GM21447 (cell line): ENCODE data around the gene TNFRSF17.
"Not testable (repeated sequence)": the region's sequence is repeated elsewhere in the genome, so short reads cannot be mapped to it uniquely, and the experiment has no call there.

Source experiments
- ATAC-seq: cut with Tn5 transposase; IDR thresholded peaks from one replicate; pipeline ENCODE4 v1.9.1; 2021; ENCODE audit not compliant: unreplicated experiment

Gene TNFRSF17

DNA sequence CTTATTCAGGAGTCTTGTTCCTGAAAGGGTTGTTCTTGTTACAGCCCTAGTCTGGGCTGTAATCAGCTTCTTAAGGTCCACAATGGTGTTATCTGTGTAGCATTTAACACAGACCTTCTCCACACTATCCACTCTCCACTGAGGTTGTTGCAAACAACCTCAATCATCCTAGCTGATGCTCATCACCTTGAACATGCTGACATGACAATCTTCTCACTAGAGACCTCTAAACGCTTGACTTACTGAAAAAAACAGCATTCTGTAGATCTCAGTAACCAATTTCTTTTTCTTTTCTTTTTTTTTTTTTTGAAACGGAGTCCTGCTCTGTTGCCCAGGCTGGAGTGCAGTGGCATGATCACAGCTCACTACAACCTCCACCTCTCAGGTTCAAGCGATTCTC lies 3.6 kb downstream of the TNFRSF17 start:
- ATAC-seq: no peak

DNA sequence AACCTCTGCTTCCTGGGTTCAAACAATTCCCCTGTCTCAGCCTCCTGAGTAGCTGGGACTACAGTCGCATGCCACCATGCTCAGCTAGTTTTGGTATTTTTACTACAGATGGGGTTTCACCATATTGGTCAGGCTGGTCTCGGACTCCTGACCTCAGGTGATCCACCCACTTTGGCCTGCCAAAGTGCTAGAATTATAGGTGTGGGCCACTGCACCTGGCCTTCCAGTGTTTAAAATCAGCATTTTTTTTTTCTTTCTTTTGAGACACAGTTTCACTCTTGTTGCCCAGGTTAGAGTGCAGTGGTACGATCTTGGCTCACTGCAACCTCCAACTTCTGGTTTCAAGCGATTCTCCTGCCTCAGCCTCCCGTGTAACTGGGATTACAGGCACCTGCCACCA lies 5.3 kb downstream of the TNFRSF17 start:
- ATAC-seq: not testable (repeated sequence)

DNA sequence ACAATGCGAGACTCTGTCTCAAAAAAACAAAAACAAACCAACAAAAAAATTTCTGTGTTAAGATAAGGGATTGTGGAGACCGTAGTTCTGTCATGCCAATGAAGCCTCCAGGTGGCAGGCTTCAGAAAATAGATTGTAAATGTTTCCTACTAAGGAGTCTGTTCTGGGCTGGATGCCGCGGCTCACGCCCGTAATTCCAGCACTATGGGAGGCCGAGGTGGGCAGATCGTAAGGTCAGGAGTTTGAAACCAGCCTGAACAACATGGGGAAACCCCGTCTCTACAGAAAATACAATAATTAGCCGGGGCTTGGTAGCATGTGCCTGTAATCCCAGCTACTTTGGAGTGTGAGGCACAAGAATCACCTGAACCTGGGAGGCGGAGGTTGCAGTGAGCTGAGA lies 7.1 kb downstream of the TNFRSF17 start:
- no peak for ATAC-seq

DNA sequence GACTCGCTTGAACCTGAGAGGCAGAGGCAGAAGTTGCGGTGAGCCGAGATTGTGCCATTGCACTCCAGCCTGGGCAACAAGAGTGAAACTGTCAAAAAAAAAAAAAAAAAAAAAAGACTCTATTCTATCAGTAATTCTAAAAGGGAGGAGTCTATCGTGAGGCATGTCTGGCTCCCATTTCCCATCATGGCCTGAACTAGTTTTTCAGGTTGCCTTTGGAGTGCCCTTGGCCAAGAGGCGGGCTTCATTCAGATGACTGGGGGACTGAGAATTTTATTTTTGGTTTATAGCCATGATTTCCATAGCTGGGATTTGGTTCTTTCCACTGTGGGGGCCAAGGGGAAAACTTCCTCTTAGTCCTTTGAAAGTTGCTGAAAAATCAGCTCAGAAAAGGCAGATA lies 8.1 kb downstream of the TNFRSF17 start:
- no peak for ATAC-seq

DNA sequence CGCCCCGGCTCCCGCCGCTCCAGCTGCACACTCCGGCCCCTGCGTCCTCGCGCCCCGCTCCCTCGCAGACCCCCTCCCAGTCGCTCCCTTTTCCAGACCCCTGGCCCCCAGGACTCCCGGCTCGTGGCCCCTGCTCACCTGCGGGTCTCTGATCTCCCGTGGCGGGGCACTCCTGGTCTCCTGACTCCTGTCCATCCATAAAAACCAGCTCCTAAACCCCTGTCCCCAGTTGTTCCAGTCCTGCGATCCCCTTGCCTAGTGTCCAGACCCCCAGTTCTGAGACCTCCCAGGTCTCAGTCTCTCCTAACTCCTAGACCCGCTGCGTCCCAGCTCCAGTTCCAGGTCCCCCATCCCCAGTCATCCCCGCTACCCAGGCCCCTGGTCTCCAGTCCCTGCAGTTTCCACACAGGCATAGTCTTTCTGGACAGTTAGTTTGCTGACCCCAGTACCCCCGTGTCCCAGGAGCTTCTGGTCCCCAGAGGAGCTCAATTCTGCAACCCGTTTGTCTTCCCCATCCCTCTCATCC lies 11.9 kb downstream of the TNFRSF17 start:
- ATAC-seq: no peak

DNA sequence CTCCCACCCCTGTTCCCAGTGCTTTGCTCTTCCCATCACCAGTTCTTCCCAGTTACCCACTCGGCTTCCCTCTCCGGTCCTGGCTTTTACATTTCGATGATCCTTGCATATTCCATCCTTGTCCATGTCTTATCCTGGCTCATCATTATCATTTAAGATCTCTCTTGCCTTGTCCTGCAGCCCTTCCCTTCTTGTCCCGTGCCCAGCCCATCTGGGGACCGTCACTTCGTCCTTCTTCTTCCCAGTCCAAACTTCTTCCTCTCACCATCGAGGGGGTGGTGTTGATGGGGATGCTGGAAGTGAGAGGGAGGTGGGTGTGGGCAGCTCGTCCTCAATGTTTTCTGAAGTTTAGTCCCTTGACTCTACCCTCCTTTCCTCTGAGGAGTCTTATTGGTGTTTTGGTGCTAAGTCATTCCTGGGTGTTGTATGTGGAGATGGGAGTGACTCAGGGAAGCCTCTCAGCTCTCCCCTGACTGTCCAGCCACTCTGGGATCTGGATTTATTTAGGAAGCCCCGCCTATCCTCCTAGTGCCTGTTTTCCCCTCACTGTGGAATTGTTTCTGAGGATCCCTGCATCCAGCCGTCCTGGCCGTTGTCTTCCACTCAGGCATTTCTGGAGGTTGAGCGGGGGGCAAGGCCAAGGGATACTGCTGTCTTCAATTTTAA lies 12.5 kb downstream of the TNFRSF17 start:
- ATAC-seq: no peak

DNA sequence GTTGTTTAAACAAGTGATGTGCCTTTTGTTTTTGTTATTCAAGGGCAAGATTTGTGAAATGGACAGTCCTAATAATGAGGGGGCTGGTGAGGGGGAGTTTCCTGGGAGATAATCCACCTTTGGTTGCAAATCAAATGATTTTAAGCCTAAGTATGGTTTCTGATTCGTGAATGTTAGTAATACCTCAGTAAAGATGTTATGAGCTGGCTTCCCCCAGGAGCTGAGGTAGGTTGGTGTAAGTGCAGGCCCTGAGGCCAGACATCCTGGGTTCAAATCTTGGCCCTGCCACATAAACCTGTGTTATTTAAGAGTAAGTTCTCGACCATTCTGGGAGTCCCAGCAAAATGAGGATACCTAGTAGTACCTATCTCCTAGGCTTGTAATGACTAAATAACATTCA lies 13.1 kb downstream of the TNFRSF17 start:
- ATAC-seq: no peak

DNA sequence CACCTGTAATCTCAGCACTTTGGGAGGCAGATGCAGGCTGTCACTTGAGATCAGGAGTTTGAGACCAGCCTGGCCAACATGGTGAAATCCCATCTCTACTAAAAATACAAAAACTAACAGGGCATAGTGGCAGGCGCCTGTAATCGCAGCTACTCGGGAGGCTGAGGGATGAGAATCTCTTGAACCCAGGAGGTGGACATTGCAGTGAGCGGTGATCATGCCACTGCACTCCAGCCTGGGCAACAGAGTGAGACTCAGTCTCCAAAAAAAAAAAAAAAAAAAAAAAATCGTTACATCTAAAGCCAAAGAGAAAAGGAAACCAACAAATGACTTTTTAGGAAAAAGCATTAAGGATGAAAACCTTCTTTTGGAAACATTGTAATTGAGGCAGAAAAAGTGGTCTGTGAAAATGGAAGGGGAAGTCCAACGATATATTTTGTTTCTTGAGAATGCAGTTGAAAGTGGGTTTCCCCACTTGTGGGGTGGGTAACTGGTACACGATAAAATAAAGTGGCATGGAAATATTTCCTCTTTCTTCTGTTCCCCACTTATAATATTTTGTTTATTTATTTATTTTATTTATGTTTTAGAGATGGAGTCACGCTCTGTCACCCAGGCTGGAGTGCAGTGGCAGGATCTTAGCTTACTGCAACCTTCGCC lies 14.1 kb downstream of the TNFRSF17 start:
- no peak for ATAC-seq

DNA sequence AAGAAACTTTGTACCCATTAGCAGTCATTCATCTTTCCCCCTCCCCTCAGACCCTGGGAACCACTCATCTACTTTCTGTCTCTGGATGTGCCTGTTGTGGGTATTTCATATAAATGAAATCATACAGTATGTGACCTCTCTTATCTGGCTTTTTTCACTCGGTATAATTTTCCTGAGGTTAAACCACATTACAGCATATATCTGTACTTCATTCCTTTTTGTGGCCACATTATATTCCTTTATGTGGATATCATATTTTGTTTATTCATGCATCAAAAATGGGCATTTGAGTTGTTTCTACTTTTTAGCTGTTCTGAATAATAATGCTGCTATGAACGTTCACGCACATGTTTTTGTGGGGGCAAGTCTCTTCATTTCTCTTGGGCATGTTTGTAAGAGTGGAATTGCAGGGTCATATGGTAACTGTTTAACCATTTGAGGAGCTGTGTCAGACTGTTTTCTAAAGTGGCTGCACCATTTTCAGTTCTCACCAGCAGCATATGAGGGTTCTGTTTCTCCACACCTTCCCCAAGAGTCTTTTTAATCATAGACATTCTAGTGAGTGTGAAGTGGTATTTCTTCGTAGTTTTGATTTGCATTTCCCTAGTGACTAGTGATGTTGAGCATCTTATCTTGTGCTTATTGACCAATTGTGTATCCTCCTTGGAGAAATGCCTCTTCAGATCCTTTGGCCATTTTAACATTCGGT lies 15.3 kb downstream of the TNFRSF17 start:
- ATAC-seq: no peak

DNA sequence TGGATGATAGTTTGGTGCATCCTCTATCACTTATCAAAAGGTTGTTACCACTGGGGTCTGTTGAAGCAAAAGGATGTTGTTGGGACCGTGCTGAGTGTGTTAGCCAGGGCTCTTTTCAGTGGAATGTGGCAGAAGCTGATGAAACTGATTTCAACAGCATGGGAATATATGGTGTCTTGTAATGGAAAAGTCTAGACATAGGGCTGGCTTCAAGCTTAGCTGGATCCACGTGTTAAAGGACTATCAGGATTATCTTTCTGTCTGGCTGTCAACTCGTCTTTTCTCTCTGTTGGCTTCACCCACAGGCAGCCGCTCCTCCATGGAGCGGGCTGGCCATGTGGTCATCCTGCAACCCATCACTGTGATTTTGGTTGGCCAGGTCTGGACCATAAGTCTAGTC lies 20.2 kb downstream of the TNFRSF17 start:
- no peak for ATAC-seq

DNA sequence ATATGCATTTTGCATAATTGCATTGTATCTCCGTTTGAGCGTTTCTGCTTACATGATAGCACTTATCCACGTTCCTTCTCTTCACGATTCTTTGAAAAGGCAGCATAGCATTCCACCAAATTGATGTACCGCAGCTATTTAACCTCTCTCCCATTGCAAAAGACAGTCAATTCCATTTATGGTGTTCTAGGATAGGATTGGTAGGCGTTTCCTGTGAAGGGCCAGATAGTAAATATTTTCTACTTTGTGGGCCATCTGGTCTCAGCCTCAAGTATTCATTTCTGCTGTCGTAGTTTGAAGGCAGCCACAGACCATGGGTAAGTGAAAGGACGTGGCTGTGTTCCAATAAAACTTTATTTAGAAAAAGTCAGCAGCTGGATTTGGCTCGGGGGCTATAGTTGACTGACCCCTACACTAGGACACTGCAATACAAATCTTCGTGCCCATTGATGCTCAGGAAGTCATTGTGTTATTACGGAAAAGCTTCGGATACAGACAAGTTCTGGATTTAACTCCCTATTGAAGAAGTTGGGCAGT lies 21.6 kb downstream of the TNFRSF17 start:
- no peak for ATAC-seq

DNA sequence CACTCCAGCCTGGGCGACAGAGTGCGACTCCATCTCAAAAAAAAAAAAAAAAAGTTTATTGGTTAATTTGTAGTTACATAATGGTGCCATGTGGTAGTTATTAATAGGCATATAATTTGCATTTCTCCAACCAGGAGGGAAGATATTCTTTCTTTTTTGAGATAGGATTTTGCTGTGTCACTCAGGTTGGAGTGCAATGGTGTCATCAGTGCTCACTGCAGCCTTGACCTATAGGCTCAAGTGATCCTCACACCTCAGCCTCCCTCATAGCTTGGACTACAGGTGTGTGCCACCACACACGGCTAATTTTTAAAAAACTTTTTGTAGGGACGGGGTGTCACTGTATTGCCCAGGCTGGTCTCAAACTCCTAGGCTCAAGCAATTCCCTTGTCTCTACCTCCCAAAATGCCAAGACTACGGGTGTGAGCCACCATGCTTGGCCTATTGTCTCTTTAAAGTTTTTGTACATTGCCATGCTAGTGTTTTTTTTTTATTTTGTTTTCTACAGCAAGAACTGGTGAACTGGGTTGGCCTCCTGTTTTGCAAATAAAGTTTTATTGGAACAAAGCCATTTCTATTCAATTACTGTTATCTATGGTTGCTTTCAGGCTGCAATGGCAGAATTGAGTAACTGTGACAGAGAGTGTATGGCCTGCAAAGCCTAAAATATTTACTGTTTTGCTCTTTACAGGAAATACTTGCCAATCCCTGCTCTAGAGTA lies 23.4 kb downstream of the TNFRSF17 start:
- no peak for ATAC-seq

DNA sequence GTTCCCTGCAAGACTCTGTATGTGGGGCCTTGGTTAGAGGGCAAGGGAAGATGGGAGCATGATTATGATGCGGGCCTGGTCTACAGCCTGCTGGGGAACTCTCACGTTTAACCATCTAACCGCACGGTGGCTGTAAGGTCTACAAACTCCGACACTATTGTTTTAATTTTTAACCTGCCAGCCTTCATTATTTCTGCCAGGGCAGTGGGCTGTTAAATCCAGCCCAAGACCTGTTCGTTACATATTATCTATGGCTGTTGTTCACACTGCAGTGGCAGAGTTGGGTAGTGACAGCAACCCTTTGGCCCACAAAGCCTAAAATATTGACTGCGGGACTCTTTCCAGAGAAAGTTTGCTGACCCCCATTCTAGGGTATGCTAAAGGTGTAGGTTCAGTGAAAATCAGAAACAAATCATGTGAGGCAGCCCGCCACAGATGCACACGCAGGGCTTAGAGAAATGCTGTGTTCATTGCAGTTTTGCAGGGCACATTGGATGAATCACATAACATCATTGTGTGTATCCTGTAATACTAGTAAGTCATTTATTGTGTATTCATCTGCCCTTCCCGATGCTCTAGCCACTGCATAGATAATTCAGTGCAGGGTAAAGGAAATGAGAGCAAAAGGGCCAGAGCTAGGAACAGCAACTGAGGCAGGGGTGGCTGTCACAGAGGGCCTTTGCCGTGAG lies 25.8 kb downstream of the TNFRSF17 start:
- ATAC-seq: peak; percentile 44

DNA sequence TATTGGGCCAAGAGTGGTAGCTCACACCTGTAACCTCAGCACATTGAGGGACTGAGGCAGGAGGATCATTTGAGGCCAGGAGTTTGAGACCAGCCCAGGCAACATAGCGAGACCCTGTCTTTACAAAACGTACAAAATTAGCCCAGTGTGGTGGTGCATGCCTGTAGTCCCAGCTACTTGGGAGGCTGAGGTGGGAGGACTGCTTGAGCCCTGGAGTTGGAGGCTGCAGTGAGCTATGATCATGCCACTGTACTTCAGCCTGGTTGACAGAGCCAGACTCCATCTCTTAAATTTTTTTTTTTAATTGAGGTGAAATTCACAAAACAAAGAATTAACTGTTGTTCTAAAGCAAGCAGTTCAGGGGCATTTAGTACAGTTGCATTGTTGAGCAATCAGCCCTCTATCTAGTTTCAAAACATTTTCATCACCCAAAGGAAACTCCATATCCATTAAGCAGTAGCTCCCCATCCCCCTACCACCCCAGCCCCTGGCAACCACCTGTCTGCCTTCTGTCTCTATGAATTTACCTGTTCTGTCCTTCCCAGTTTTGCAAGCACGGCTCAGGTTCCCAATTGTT lies 27.1 kb downstream of the TNFRSF17 start:
- no peak for ATAC-seq

DNA sequence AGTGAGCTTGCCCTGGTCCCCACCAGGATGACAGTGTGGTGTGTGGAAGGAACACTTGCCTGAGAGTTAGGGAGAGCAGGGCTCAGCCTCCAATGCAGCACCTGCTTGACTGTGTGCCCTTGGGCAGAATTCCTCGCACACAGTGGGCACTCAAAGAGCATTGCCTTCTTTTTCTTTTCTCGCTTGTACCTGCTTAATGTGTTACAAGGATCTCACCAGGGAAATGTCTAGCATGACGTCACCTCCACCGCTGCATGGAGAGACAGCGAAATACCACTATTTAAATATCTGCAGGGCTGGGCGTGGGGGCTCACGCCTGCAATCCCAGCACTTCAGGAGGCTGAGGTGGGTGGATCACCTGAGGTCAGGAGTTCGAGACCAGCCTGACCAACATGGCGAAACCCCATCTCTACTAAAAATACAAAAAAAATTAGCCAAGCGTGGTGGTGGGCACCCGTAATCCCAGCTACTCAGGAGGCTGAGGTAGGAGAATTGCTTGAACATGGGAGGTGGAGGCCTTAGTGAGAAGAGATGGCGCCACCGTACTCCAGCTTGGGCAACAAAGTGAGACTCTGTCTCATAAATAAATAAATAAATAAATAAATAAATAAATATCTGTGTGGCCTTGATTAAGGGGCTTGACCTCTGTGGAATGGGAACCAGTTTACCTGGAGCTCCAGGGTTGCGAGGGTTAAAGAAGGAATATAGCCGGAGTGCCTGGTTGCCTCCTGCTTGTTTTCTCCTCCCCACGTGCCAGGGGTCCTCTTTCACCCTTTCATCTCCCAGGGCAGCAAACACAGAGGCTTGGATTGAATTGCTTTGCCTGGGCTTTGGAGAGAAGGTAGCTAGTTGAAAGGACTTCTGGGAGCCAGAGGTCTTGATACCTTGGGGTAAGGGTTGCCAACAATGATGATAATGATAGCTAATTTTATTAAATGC lies 27.8 kb downstream of the TNFRSF17 start:
- no peak for ATAC-seq

DNA sequence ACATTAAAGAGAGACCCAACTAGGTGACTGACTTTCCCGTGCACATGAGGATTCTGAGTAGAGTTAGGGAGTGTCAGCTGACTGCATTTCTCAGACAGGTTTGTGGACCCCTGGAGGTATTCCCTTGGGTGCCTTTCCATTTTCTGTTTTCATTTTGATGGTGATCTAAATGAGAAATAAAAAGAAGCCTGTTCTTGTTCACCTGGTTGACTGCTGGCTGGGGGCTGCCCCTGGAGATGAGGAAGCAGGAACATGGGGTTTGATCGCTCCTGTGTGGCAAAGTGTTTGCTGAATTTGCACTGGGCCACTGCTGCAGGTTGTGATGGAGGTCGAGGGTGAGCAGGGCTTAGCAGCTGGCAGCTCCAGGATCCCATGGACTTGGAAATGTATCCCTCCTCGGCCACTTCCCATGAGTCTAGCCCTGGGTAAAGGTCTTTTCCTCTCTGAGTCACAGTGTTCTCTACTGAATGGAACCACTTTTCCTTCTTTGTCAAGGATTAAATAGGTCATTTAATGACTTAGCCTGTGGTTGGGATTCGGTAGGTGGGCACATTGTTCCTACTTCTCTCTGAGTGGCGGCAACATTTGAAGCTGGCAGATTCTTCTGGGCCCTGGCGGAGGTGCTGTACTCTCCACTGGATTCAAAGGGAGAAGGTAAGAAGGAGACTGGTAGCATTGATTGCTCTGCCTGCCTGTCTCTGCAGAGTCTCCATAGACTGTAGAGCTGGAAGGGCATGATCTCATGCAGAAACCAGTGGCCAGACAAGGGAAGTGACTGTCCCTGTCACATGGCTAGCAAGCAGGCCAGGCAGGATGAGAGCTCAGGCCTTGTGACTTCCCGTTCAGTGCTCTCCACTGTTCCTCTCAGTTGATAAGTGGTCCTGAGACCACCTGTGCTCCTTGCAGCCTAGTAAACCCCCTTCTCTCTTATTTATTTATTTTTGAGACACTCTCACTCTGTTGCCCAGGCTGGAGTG lies 29.4 kb downstream of the TNFRSF17 start:
- ATAC-seq: no peak

DNA sequence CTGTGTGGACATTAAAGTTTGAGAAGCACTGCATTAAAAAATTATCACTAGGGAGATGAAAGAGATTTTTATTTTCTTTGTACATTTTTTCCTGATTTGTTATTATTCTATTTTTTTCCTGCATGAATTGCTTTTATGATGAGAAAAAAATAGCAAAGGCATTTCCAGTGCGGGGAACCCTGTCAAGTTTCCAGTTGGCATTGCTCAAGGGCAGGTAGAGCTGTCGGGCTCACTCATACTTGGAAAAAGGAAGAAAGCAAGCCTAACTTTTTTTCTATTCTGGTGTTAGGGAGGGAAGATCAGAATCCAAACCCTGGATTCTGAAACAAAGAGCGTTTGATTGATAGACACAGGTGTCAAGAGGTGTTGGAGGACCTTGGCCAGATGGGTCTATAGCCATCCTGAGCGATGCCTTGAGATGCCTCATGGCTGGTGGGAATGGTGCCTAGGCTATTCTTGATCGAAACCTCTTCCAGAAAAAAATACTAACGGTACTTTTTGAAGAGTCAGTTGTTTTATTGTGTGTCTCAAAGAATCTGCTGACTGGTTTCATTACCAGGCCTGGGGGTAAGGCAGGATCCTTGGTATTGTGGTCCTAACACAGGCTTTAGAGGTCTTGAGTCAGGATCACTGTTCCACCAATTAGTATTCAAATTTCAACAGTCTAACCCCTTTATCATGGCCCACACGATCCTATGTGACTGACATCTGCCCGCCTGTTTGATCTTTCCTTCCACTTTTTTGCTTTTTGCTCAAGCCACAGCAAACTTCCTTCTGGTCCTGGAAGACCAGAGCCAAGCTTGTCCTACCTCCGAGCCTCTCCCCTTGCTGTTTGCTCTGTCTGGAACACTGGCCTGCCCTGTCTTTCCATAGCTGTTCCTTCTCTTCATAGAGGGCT lies 31.7 kb downstream of the TNFRSF17 start:
- no peak for ATAC-seq
